H1 (cell line): ENCODE results near the gene SLC19A1. TPM values are rescaled to one million over a fixed set of nuclear protein-coding genes. Genes with fewer than 3 reads are reported as not detected.

Experiments
- CTCF ChIA-PET: fragments of 300-600 bp; sonication (Branson Sonifier 250); formaldehyde crosslinking; loops from one replicate; lab custom pipeline; 2021; ENCODE audit not compliant: partially characterized antibody; lab: Charles Lee
- POLR2A ChIA-PET: fragments of 300-600 bp; sonication (Branson Sonifier 250); formaldehyde crosslinking; loops from one replicate; lab custom pipeline; 2021; ENCODE audit warnings: inconsistent platforms; ENCODE audit not compliant: partially characterized antibody; lab: Charles Lee
- DNase-seq, 2 experiments: peaks; one replicate each; pipeline versions ENCODE4 v3.0.0 to v3.0.0-alpha.2; 2010 to 2022; ENCODE audit warnings: low spot score in 2 of 2, low read depth in 1 of 2, mixed read lengths in 1 of 2
- FAIRE-seq: peaks from 2 replicates; lab custom pipeline; 2011; peaks lifted over from hg19 to GRCh38; lab: Jason Lieb, UNC
- H2AFZ ChIP-seq: 2 replicates; pipeline ENCODE4 v1.8.1; 2012; ENCODE audit warnings: low read length, inconsistent platforms
- H2AK5ac ChIP-seq: 2 replicates; pipeline ENCODE4 v1.6.1; 2013; ENCODE audit warnings: low read depth, low read length
- H2BK120ac ChIP-seq: replicated peaks from 2 replicates; pipeline ENCODE3; 2013; ENCODE audit warnings: low read depth, low read length, inconsistent platforms
- H2BK12ac ChIP-seq: 2 replicates; pipeline ENCODE4 v1.6.1; 2013; ENCODE audit warnings: low read depth, low read length
- H2BK15ac ChIP-seq: 2 replicates; pipeline ENCODE4 v1.6.1; 2013; ENCODE audit warnings: low read length
- H2BK20ac ChIP-seq: 2 replicates; pipeline ENCODE4 v1.6.1; 2013; ENCODE audit warnings: low read length
- H2BK5ac ChIP-seq: 2 replicates; pipeline ENCODE4 v1.6.1; 2013; ENCODE audit warnings: low read depth, low read length
- H3K14ac ChIP-seq: 2 replicates; pipeline ENCODE4 v1.6.1; 2013; ENCODE audit warnings: inconsistent platforms; ENCODE audit not compliant: insufficient read length
- H3K18ac ChIP-seq: 2 replicates; pipeline ENCODE4 v1.6.1; 2013; ENCODE audit warnings: low read length; ENCODE audit errors: extremely low read depth
- H3K23ac ChIP-seq: 2 replicates; pipeline ENCODE4 v1.6.1; 2013; ENCODE audit warnings: inconsistent platforms; ENCODE audit not compliant: insufficient read length
- H3K23me2 ChIP-seq: 2 replicates; pipeline ENCODE4 v1.6.1; 2013; ENCODE audit warnings: low read depth, low read length
- H3K27ac ChIP-seq: 2 replicates; pipeline ENCODE4 v1.6.1; 2011; ENCODE audit warnings: low read depth, low read length, inconsistent platforms
- H3K27me3 ChIP-seq, 4 experiments: replicated peaks in 1 of 4; 1 replicate in 1 of 4; 2 replicates in 3 of 4; pipeline versions ENCODE4 v1.6.1 to v1.8.1; 2011 to 2013; ENCODE audit warnings: low read length in 3 of 4, mild to moderate bottlenecking in 3 of 4, inconsistent platforms in 2 of 4, mixed read lengths in 2 of 4, moderate library complexity in 1 of 4; ENCODE audit not compliant: control insufficient read depth in 3 of 4, insufficient read depth in 3 of 4; ENCODE audit errors: extremely low read depth in 1 of 4
- H3K36me3 ChIP-seq, 4 experiments: 2 replicates each; pipeline versions ENCODE4 v1.6.1 to v1.8.1; 2011 to 2013; ENCODE audit warnings: mild to moderate bottlenecking in 4 of 4, low read length in 3 of 4, moderate library complexity in 2 of 4, control low read depth in 1 of 4, inconsistent platforms in 1 of 4; ENCODE audit not compliant: insufficient read depth in 4 of 4, control insufficient read depth in 2 of 4
- H3K4ac ChIP-seq: replicated peaks from 2 replicates; pipeline ENCODE3; 2013; ENCODE audit warnings: low read length, low read depth, mixed read lengths, inconsistent platforms; ENCODE audit not compliant: insufficient read length
- H3K4me1 ChIP-seq, 4 experiments: replicated peaks in 1 of 4; 1 replicate in 1 of 4; 2 replicates in 3 of 4; pipeline versions ENCODE4 v1.6.1 to v1.8.1; 2011 to 2013; ENCODE audit warnings: low read length in 3 of 4, inconsistent platforms in 2 of 4, mixed read lengths in 1 of 4; ENCODE audit not compliant: insufficient read depth in 4 of 4, control insufficient read depth in 3 of 4
- H3K4me2 ChIP-seq, 2 experiments: 2 replicates each; pipeline versions ENCODE4 v1.6.1 to v1.8.1; 2011 to 2013; ENCODE audit warnings: low read depth in 2 of 2, low read length in 2 of 2, control low read depth in 1 of 2, inconsistent platforms in 1 of 2, mild to moderate bottlenecking in 1 of 2; ENCODE audit not compliant: insufficient read depth in 1 of 2
- H3K4me3 ChIP-seq, 4 experiments: fragments of 200-600, 300-600 bp in 1 of 4; sonication (generic), shearing (Covaris generic), sonication (Bioruptor Twin) in 1 of 4; 2 replicates each; pipeline versions ENCODE4 v1.5.1 to v1.8.1; 2011 to 2016; ENCODE audit warnings: low read length in 4 of 4, low read depth in 3 of 4, control low read depth in 2 of 4, inconsistent platforms in 2 of 4, mild to moderate bottlenecking in 2 of 4, mixed read lengths in 1 of 4, moderate library complexity in 1 of 4; ENCODE audit not compliant: insufficient read depth in 2 of 4; ENCODE audit errors: extremely low read depth in 1 of 4
- H3K56ac ChIP-seq: replicated peaks from 2 replicates; pipeline ENCODE3; 2013; ENCODE audit warnings: low read depth, mild to moderate bottlenecking, mixed read lengths, low read length, inconsistent platforms; ENCODE audit not compliant: insufficient read length
- H3K79me1 ChIP-seq: 2 replicates; pipeline ENCODE4 v1.6.1; 2013; ENCODE audit warnings: low read depth, low read length, control low read depth
- H3K79me2 ChIP-seq, 2 experiments: 2 replicates each; pipeline versions ENCODE4 v1.6.1 to v1.8.1; 2012 to 2013; ENCODE audit warnings: low read length in 2 of 2, mild to moderate bottlenecking in 2 of 2, inconsistent platforms in 1 of 2; ENCODE audit not compliant: insufficient read depth in 2 of 2, control insufficient read depth in 1 of 2
- H3K9ac ChIP-seq, 4 experiments: replicated peaks in 1 of 4; 1 replicate in 1 of 4; 2 replicates in 3 of 4; pipeline versions ENCODE4 v1.6.1 to v1.8.1; 2011 to 2013; ENCODE audit warnings: low read depth in 3 of 4, low read length in 3 of 4, control low read depth in 2 of 4, mild to moderate bottlenecking in 2 of 4, moderate library complexity in 2 of 4, inconsistent platforms in 1 of 4; ENCODE audit errors: extremely low read depth in 1 of 4
- H3K9me3 ChIP-seq, 2 experiments: 2 replicates each; pipeline versions ENCODE4 v1.6.1 to v1.8.1; 2012 to 2013; ENCODE audit warnings: mild to moderate bottlenecking in 2 of 2, moderate library complexity in 2 of 2, control low read depth in 1 of 2, inconsistent platforms in 1 of 2, low read depth in 1 of 2, low read length in 1 of 2, mixed read lengths in 1 of 2; ENCODE audit not compliant: insufficient read depth in 2 of 2
- H4K20me1 ChIP-seq, 2 experiments: replicated peaks in 1 of 2; 2 replicates each; pipeline versions ENCODE3 to v1.8.1; 2011 to 2013; ENCODE audit warnings: inconsistent platforms in 2 of 2, low read length in 2 of 2, mild to moderate bottlenecking in 1 of 2; ENCODE audit not compliant: insufficient read depth in 2 of 2, control insufficient read depth in 1 of 2
- H4K5ac ChIP-seq: 2 replicates; pipeline ENCODE4 v1.6.1; 2013; ENCODE audit warnings: low read length, low read depth, mixed read lengths, inconsistent platforms; ENCODE audit not compliant: insufficient read length
- H4K8ac ChIP-seq: 2 replicates; pipeline ENCODE4 v1.8.0; 2013; ENCODE audit warnings: mild to moderate bottlenecking, moderate library complexity, low read length, inconsistent platforms; ENCODE audit not compliant: insufficient read depth; ENCODE audit errors: extremely low read depth
- H4K91ac ChIP-seq: replicated peaks from 2 replicates; pipeline ENCODE3; 2013; ENCODE audit warnings: low read length, mixed read lengths, inconsistent platforms; ENCODE audit not compliant: insufficient read length
- BRCA1 ChIP-seq: IDR thresholded peaks from 2 replicates; pipeline ENCODE4 v1.6.1; 2012; ENCODE audit warnings: low read depth, low read length, improper control_type of control experiment
- CREB1 ChIP-seq: IDR thresholded peaks from 2 replicates; pipeline ENCODE4 v1.6.1; 2012; ENCODE audit warnings: inconsistent platforms
- CTCF ChIP-seq, 3 experiments: IDR thresholded peaks; 1 replicate in 2 of 3; 2 replicates in 1 of 3; pipeline versions ENCODE4 v1.5.1 to v1.6.1; 2011; ENCODE audit warnings: low read length in 3 of 3, mild to moderate bottlenecking in 3 of 3, inconsistent platforms in 2 of 3, low read depth in 1 of 3, moderate library complexity in 1 of 3; ENCODE audit not compliant: insufficient read depth in 1 of 3; ENCODE audit errors: control extremely low read depth in 1 of 3
- FOSL1 ChIP-seq: IDR thresholded peaks from 2 replicates; pipeline ENCODE4 v1.6.1; 2011; ENCODE audit warnings: mild to moderate bottlenecking, low read depth, low read length, moderate library complexity; ENCODE audit not compliant: insufficient read depth
- JUND ChIP-seq: IDR thresholded peaks from 2 replicates; pipeline ENCODE4 v1.6.1; 2011; ENCODE audit warnings: mild to moderate bottlenecking, improper control_type of control experiment, low read length
- MAX ChIP-seq: IDR thresholded peaks from 2 replicates; pipeline ENCODE4 v1.6.1; 2012; ENCODE audit warnings: inconsistent platforms
- SAP30 ChIP-seq: fragments of 300-600 bp; sonication (generic); IDR thresholded peaks from 2 replicates; pipeline ENCODE4 v1.7.1; 2012; ENCODE audit warnings: low read length, moderate library complexity, mild to moderate bottlenecking, inconsistent platforms; ENCODE audit not compliant: insufficient read depth, insufficient replicate concordance
- WGBS, 2 experiments: shearing (Covaris generic) in 1 of 2; methylation state at CpG; one replicate each; pipeline versions ENCODE4 v1.1.6 to v1.1.7; 2013 to 2015; ENCODE audit warnings: low lambda C conversion rate in 2 of 2, mixed read lengths in 2 of 2, inconsistent platforms in 1 of 2, low coverage in 1 of 2, missing lambda C conversion rate in 1 of 2; ENCODE audit not compliant: insufficient replicate concordance in 2 of 2, insufficient coverage in 1 of 2, insufficient read length in 1 of 2; ENCODE audit errors: extremely low coverage in 1 of 2, missing lambda C conversion rate in 1 of 2; 5-methylcytosine and 5-hydroxymethylcytosine counted together
- polyA plus RNA-seq, 7 experiments: library from polyadenylated mRNA; depleted of rRNA in 3 of 7; stranded (reverse) in 5 of 7; unstranded in 2 of 7; fragments of >200 nt in 5 of 7; fragments of 200-250 nt in 2 of 7; gene quantifications; 1 replicate in 5 of 7; 2 replicates in 1 of 7; 4 replicates in 1 of 7; pipeline versions ENCODE4 v1.2.1 to v1.2.3, GENCODE V29; 2011 to 2013; ENCODE audit warnings: missing spikeins in 2 of 7, mixed read lengths in 2 of 7
- total RNA-seq: library from RNA; stranded (reverse); fragmentation: NEBNext Ultra II Directional; extraction: Animal tissue kit (Norgen Biotek cat#: 25700); gene quantifications from 2 replicates; pipeline ENCODE4 v1.2.1, GENCODE V29; 2021

SLC19A1 gene
- total and polyA plus RNA-seq, 2 of the 8 experiments (the other 6 are each of a cell fraction or from before 2014, with no cell fraction given), result 31.6 to 43.8 TPM

GRCh38 chr21:45559216-45560105 is 17.2 kb upstream of the SLC19A1 start:
- Histone ChIP-seq H3K23me2 (peaks cover under 1% of the 10 kb centered on the region; the same call in 1 of the 2 replicates), H2BK15ac (no peak overlapping the region), H4K20me1 (peaks cover 0 to 2% of the 10 kb centered on the region in 2 experiments), H3K4me3 (no peak overlapping the region), H4K5ac (no peak overlapping the region), H3K4me2 (no peak overlapping the region), H3K79me1 (no peaks in the 10 kb centered on the region), H3K14ac (no peak overlapping the region), H2BK120ac (no peak overlapping the region), H2AFZ (no peak overlapping the region), H3K9me3 (no peaks in the 10 kb centered on the region), H3K18ac (no peak overlapping the region), H3K56ac (no peak overlapping the region), H3K4ac (no peak overlapping the region), H3K36me3 (no peaks in the 10 kb centered on the region), H3K27me3 (no peaks in the 10 kb centered on the region; a peak in 1 of 7 replicates), H3K23ac (no peak overlapping the region), H3K4me1 (peaks cover 0 to 11% (median 2%) of the 10 kb centered on the region in 4 experiments; a peak in 6 of 7 replicates), H3K79me2 (no peaks in the 10 kb centered on the region), H4K91ac (no peak overlapping the region), H2BK5ac (no peak overlapping the region), H3K9ac (no peak overlapping the region), H2BK20ac (no peak overlapping the region), H2AK5ac (no peak overlapping the region), H2BK12ac (no peak overlapping the region), H3K27ac (no peak overlapping the region), H4K8ac (no peak overlapping the region; the same call in 1 of the 2 replicates)
- POLR2A ChIA-PET, result interaction anchor here (0.8 to 1.6 kb wide), 2 partner anchors 27 to 38 kb away, joined by 3 to 4 read pairs; no protein-coding TSS in a partner anchor
- FAIRE-seq, result no peak
- CTCF ChIA-PET, result interaction anchor here (1.1 to 5.2 kb wide), 6 partner anchors 9 to 265 kb away, joined by 3 to 32 read pairs (median 4); no protein-coding TSS in a partner anchor
- 84% methylated on average over 29 of the region's 29 CpGs; no CpG with 5 or more reads in 1 of the 2 experiments for WGBS, 2 experiments
- TF ChIP-seq SAP30, result no peak
- no peak for TF ChIP-seq BRCA1
- no peak for TF ChIP-seq MAX
- TF ChIP-seq CTCF (IDR thresholded peaks at IDR 0.05; ENCODE audit: control extremely low read depth in 1 of 3, insufficient read depth in 1 of 3, low read depth in 1 of 3, low read length in 3 of 3), result no peak
- no peak for TF ChIP-seq JUND
- no peak for TF ChIP-seq CREB1
- no peak for TF ChIP-seq FOSL1
- no peak for DNase-seq
